SU-DHL-6 (cell line): ENCODE results near the gene KATNB1.

Experiments
- H2AFZ ChIP-seq: fragments of 200-600 bp; sonication (generic); 2 replicates; pipeline ENCODE4 v1.6.1; 2014; ENCODE audit warnings: low read depth, mild to moderate bottlenecking, moderate library complexity, mixed read lengths, antibody characterized with exemption, low read length; ENCODE audit not compliant: severe bottlenecking
- H3F3A ChIP-seq: fragments of 200-600 bp; shearing (Covaris generic); 2 replicates; pipeline ENCODE4 v1.6.0; 2016; ENCODE audit warnings: antibody characterized with exemption, mild to moderate bottlenecking; ENCODE audit not compliant: insufficient read depth
- H3K27ac ChIP-seq: fragments of 200-600 bp; sonication (generic); 2 replicates; pipeline ENCODE4 v1.5.1; 2016; ENCODE audit warnings: low read depth, mild to moderate bottlenecking, low read length, moderate library complexity, mixed read lengths
- H3K27me3 ChIP-seq: fragments of 200-600 bp; sonication (generic), shearing (Covaris generic); 2 replicates; pipeline ENCODE4 v1.6.0; 2014; ENCODE audit warnings: mild to moderate bottlenecking, low read length
- H3K36me3 ChIP-seq: fragments of 200-600 bp; sonication (generic); 2 replicates; pipeline ENCODE4 v1.6.1; 2014; ENCODE audit warnings: mild to moderate bottlenecking, low read length, mixed read lengths
- H3K4me2 ChIP-seq: fragments of 300-600, 200-600 bp; shearing (Covaris generic), sonication (generic); 2 replicates; pipeline ENCODE4 v1.6.0; 2014; ENCODE audit warnings: low read length, low read depth, mild to moderate bottlenecking; ENCODE audit not compliant: poor library complexity, severe bottlenecking
- H3K4me3 ChIP-seq: fragments of 200-600 bp; sonication (generic); 2 replicates; pipeline ENCODE4 v1.5.1; 2014; ENCODE audit warnings: antibody characterized with exemption, low read length, mild to moderate bottlenecking, mixed read lengths; ENCODE audit not compliant: insufficient read depth, poor library complexity, severe bottlenecking
- H3K79me2 ChIP-seq: fragments of 200-600 bp; sonication (generic); 2 replicates; pipeline ENCODE4 v1.6.1; 2014; ENCODE audit warnings: mild to moderate bottlenecking, low read length, moderate library complexity; ENCODE audit not compliant: insufficient read depth
- H3K9ac ChIP-seq: fragments of 200-600 bp; sonication (generic); 2 replicates; pipeline ENCODE4 v1.7.0; 2014; ENCODE audit warnings: mild to moderate bottlenecking, low read length
- H3K9me2 ChIP-seq: fragments of 200-600 bp; sonication (generic); replicated peaks from 2 replicates; pipeline ENCODE4 v1.6.1; 2014; ENCODE audit warnings: low read length; ENCODE audit not compliant: insufficient read depth
- H3K9me3 ChIP-seq: fragments of 200-600 bp; sonication (generic); 2 replicates; pipeline ENCODE4 v1.6.1; 2014; ENCODE audit warnings: low read length, mixed read lengths; ENCODE audit not compliant: insufficient read depth
- H4K20me1 ChIP-seq: fragments of 200-600 bp; sonication (generic); 2 replicates; pipeline ENCODE4 v1.6.1; 2014; ENCODE audit warnings: low read depth, mild to moderate bottlenecking, antibody characterized with exemption, low read length, moderate library complexity, mixed read lengths
- EZH2phosphoT487 ChIP-seq: fragments of 200-600 bp; sonication (generic), shearing (Covaris generic); conservative IDR thresholded peaks from 2 replicates; pipeline ENCODE4 v1.6.1; 2018; ENCODE audit warnings: mild to moderate bottlenecking, antibody characterized with exemption, low read length, moderate library complexity, mixed read lengths
- TF ChIP-seq, protein P1 (sequence below): fragments of 200-600 bp; sonication (generic); IDR thresholded peaks from one replicate; pipeline ENCODE4 v1.5.1; 2017; ENCODE audit warnings: antibody characterized with exemption, mild to moderate bottlenecking, low read length, moderate library complexity; ENCODE audit not compliant: insufficient read depth, poor library complexity, severe bottlenecking

The KATNB1 gene

GRCh38 chr16:57760357-57761160 lies 25.0 kb downstream of the KATNB1 start:
- Histone ChIP-seq H3K9me3 (no peaks in the 10 kb centered on the region), H3K4me2 (no peak overlapping the region), H3K9me2 (no peaks in the 10 kb centered on the region), H3K27ac (no peak overlapping the region), H3K36me3 (no peaks in the 10 kb centered on the region), H4K20me1 (no peaks in the 10 kb centered on the region), H3K9ac (no peak overlapping the region), H2AFZ (no peak overlapping the region), H3K4me3 (no peak overlapping the region), H3K27me3 (no peaks in the 10 kb centered on the region), H3F3A (no peaks in the 10 kb centered on the region), H3K79me2 (no peaks in the 10 kb centered on the region)
- TF ChIP-seq, protein P1, sequence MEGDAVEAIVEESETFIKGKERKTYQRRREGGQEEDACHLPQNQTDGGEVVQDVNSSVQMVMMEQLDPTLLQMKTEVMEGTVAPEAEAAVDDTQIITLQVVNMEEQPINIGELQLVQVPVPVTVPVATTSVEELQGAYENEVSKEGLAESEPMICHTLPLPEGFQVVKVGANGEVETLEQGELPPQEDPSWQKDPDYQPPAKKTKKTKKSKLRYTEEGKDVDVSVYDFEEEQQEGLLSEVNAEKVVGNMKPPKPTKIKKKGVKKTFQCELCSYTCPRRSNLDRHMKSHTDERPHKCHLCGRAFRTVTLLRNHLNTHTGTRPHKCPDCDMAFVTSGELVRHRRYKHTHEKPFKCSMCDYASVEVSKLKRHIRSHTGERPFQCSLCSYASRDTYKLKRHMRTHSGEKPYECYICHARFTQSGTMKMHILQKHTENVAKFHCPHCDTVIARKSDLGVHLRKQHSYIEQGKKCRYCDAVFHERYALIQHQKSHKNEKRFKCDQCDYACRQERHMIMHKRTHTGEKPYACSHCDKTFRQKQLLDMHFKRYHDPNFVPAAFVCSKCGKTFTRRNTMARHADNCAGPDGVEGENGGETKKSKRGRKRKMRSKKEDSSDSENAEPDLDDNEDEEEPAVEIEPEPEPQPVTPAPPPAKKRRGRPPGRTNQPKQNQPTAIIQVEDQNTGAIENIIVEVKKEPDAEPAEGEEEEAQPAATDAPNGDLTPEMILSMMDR, result no peak
- no peak for TF ChIP-seq EZH2phosphoT487

DNA sequence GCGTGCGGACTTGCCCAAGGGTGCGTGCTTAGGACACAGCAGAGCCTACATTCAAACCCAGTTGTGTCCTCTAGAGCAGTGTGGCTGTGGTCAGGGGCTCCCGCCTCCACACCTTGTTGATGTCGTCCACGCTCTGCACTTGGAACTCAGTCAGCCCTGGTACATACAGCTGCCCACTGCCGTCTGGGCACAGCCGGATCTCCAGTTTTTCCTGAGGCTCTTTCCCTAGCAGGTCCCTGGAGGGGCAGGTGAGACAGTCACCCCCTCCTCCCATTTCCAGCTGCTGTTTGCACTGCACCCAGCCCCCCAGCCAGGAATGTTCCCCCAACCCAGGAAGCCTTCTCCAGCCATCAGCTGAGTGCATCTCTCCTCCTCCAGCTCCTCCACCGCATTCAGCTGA lies 25.7 kb downstream of the KATNB1 start:
- TF ChIP-seq EZH2phosphoT487, result no peak
- TF ChIP-seq, protein P1, result no peak
- no peak overlapping the region for H3K4me2 ChIP-seq
- H4K20me1 ChIP-seq, result no peaks in the 10 kb centered on the region
- H3K4me3 ChIP-seq, result no peak overlapping the region
- H3K9me2 ChIP-seq, result no peaks in the 10 kb centered on the region
- H3K27me3 ChIP-seq, result no peaks in the 10 kb centered on the region
- no peaks in the 10 kb centered on the region for H3K79me2 ChIP-seq
- no peak overlapping the region for H3K9ac ChIP-seq
- H3F3A ChIP-seq, result no peaks in the 10 kb centered on the region
- no peak overlapping the region for H2AFZ ChIP-seq
- no peaks in the 10 kb centered on the region for H3K36me3 ChIP-seq
- no peaks in the 10 kb centered on the region for H3K9me3 ChIP-seq
- no peak overlapping the region for H3K27ac ChIP-seq

DNA sequence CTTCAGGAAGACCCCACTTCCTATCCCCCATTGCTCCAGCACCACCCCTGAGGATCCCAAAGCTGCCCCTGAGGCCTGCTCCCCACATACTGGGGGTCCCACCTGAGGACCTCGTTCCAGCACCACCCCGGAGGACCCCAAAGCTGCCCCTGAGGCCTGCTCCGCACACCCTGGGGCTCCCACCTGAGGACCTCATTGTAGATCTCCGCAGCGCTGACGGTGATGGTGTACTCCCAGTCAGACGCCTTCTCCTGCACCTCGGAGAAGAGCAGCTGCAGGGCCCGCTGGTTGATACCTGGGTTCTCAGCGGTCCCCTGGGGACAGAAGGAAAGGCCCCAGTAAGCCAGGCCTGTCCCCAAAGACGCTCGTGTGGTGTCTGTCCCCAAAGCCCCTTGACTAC lies 26.4 kb downstream of the KATNB1 start:
- H3K27me3 ChIP-seq, result no peaks in the 10 kb centered on the region

More for the DNA sequence above, 26.4 kb downstream of the KATNB1 start:
- no peaks in the 10 kb centered on the region for H3K9me3 ChIP-seq
- no peaks in the 10 kb centered on the region for H3K9me2 ChIP-seq
- TF ChIP-seq, protein P1, result no peak
- no peak for TF ChIP-seq EZH2phosphoT487
- no peak overlapping the region for H3K4me2 ChIP-seq
- H3K9ac ChIP-seq, result no peak overlapping the region
- no peak overlapping the region for H2AFZ ChIP-seq
- no peak overlapping the region for H3K4me3 ChIP-seq
- no peak overlapping the region for H3K27ac ChIP-seq
- H3K79me2 ChIP-seq, result no peaks in the 10 kb centered on the region
- no peaks in the 10 kb centered on the region for H3K36me3 ChIP-seq
- H4K20me1 ChIP-seq, result no peaks in the 10 kb centered on the region
- no peaks in the 10 kb centered on the region for H3F3A ChIP-seq
